ENCODE measurements around the gene ADD1.

ADD1 gene

GRCh38 chr4:2835978-2836377 lies 7.7 kb upstream of the ADD1 start:
- no peak for DNase-seq

DNA sequence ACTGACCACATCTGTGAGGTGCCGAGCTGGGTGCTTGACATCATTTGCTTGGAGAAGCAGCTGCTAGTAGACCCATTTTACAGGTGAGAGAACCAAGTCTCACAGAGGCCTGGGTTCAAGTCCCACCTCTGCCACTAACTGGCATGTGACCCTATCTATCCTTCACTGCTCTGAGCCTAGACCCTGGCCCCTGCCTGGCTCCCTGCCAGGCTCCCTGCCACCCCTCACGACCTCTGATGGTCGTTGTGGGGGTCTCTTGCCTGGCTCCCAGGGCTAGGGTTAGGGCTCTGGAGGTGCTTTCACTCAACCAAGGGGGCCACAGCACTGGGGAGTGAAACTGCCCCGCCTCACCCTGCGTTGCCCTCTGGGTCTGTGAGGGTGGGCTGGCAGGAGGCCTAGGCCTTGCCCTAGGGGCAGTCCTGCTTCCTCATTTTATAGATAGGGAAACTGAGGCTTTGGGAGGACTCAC lies 7.2 kb upstream of the ADD1 start:
- DNase-seq = no peak

DNA sequence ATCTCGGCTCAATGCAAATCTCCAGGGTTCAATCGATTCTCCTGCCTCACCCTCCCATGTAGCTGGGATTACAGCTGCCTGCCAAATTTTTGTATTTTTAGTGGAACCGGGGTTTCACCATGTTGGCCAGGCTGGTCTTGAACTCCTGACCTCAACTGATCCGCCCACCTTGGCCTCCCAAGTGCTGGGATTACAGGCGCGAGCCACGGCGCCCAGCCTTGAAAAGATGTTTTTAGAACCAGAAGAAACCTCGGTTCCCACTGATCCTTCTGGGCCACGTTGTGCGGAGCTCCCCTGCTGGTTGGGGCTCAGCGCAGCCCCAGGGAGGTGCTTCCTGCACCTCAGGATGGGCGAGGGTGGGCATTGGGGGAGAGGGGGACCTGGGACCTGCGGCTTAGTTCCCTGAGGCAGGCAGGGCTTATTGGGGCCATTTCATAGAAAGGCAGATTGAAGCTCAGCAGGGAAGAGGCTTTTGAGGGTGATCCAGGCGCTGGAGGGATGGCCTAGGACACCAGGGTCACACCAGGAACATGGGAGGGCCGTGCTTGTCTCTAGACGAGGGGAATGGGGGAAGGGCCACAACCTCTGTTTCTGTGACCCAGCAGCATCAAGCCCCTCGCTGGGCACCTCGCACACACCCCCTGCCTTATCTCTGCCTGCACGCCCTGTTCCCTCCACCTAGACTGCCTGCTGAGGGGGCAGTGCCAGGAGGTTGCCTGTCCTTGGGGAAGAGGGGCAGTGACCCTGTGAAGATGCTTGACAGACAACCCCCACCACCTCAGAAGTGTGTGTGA lies 6.3 kb upstream of the ADD1 start:
- no peak for DNase-seq

DNA sequence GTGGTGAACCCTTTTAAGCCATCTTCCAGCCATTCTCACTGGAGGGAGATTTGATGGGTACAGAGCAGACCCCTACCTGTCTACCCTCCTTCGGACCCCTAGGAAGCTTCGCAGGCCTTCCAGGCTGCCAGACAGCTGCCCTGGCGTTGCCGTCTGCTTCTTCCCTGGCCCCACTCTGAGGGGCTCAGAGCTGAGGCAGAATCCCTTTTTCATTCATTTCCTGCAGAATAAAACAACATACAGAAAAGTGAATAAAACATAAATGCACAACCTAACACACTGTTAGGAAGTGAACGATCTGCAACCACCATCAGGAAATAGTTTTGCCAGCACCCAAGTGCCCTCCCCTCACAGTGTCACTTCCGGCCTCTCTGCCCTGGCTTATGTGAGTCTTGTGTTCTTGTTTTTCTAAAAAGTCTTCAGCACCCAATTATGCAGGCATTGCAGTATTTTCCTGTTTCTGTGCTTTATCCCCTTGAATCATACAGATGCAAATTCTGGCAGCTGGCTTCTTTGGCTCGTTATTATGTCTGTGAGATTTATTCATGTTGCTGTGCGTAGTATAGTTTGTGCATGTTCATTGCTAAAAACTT lies 5.6 kb upstream of the ADD1 start:
- DNase-seq = peak; percentile 72

DNA sequence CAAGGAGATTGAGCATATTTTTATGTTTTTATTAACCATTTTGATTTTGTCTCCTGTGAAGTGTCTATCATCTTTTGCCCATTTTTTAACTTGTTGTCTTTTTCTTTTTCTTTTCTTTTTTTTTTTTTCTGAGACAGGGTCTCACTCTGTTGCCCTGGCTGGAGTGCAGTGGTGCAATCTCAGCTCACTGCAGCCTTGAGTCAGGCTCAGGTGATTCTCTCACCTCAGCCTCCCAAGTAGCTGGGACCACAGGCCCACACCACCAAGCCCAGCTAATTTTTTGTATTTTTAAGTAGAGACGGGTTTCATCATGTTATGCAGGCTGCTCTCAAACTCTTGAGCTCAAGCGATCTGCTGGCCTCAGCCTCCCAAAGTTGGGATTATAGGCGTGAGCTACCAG lies 4.6 kb upstream of the ADD1 start:
- no peak for DNase-seq

DNA sequence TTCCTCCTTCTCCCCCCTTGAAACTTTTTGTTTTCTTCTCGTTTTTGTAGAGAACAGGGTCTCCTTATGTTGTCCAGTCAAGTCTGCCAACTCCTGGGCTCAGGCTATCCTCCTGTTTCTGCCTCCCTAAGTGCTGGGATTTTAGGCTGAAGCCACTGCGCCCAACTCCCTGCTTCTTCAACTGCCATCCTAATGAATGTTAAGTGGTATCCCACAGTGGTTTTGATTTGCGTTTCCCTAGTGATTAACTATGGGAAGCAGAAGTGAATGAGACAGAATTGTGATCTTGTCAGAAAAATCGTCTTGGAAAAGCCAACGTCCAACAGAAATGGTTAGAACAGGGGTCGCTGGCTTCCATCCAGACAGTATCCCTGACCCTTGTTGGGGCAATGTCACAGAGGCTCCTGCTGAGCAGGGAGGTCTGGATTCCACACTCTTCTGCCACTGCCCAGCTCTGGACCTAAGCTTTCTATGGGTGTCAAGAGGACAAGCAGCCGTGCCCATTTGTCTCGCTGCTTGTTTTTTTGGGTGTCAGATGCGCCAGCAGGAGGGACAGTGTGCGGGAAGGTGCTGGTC lies 869 bp upstream of the ADD1 start:
- DNase-seq = no peak

GRCh38 chr4:2843941-2844584 lies 419 bp downstream of the ADD1 start:
- DNase-seq = no peak

DNA sequence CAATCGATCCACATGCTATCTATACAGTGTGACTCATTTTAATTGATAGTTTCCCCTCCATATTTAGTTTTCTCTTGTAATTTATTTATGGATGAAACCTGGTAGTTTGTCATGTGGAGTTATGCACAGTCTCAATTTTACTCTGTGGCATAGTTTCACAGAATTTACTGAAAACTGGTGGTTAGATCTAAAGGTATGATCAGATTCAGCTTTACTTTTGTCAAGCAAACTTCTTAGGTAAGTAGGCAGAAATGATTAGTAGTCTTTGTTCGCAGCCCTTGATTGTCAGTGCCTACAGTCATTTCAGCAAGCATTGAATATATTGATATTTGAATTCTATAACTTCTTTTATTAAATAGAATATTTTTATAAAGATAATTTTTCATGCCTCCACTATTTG lies 2.5 kb downstream of the ADD1 start:
- peak; percentile 48 for DNase-seq

DNA sequence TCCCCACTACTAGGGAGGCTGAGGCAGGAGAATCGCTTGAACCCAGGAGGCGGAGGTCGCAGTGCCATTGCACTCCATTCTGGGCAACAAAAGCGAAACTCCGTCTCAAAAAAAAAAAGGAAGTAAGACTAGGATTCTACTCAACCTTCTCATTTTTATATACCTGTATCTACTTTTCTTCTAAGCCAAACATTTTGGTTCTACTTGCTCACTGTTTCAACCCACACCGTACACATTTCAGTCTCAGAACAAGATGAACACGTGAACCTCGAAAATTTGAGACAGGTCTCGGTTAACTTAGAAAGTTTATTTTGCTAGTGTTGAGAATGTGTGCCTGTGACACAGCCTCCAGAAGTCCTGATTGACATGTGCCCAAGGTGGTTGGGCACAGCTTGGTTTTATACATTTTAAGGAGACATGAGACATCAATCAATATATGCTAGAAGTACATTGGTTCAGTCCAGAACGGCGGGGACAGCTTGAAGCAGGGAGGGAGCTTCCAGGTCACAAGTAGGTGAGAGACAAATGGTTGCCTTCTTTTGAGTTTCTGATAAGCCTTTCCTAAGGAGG lies 3.7 kb downstream of the ADD1 start:
- DNase-seq = no peak

- no peak for DNase-seq
Measured at GRCh38 chr4:2848449-2848848, 4.8 kb downstream of the ADD1 start.

DNA sequence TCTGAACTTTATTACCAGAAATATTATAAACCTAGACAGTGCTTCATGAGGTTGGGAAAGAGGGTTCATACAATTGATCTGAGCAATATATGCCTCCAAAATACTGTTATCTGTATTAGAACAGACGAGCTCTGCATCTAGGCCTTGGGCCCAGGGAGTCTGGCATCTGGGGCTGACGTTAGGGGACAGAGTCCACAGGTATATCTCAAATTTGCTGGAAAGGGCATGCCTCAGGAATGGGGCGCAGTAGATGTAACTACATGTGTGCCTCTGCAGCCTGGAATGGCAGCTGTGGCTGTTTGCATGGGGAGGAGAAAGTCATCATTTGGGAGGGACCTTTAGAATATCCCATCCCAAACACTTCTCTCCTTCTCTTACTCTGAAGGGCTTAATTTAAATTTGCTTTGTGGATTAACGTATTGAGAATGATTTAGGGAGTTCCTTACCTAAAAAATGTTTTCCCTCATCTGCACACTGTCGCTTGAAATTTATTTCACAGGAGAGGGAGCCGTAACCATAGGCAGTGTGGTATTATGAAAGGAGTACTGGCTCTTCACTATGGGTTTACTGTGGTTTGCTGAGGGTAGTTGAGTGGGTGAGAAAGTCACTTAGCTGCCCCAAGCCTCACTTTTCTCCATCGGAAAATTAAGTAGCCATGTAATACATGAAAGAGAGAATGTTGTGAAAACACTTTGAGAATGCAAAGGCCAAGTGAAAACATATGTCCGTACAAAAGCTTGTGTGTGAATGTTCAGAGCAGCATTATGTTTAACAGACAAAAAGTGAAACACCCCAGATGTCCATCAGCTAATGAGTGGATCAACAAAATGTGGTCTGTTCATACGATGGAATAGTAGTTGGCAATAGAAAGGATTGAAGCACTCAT lies 5.9 kb downstream of the ADD1 start:
- DNase-seq = no peak

GRCh38 chr4:2850966-2851798 lies 7.5 kb downstream of the ADD1 start:
- DNase-seq = no peak

DNA sequence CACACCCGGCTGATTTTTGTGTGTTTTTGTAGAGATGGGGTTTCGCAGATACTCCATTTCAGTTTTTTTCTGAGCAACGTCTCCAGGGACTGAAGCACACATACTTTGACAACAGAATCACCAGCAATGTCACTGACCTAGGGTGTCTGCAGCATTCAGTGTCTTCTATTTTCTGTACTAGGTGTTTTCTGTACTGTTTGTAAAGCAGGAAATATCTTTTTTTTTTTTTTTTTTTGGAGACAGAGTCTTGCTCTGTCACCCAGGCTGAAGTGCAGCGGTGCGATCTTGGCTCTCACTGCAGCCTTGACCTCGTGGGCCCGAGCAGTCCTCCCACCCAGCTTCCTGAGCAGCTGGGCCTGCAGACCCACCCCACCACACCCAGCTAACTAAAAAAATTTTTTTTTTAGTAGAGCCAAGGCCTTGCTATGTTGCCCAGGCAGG lies 8.9 kb downstream of the ADD1 start:
- no peak for DNase-seq

- DNase-seq = no peak
Measured at GRCh38 chr4:2855584-2855983, 11.9 kb downstream of the ADD1 start.

GRCh38 chr4:2856266-2856665 lies 12.6 kb downstream of the ADD1 start:
- DNase-seq = no peak

GRCh38 chr4:2857349-2857927 lies 13.8 kb downstream of the ADD1 start:
- DNase-seq = no peak

- no peak for DNase-seq
Measured at GRCh38 chr4:2858451-2859217, 15.0 kb downstream of the ADD1 start.

- DNase-seq = no peak
Measured at GRCh38 chr4:2859514-2859913, 15.9 kb downstream of the ADD1 start.

- DNase-seq = no peak
Measured at GRCh38 chr4:2860391-2861348, 17.0 kb downstream of the ADD1 start.

All from activated CD4-positive, alpha-beta T cell treated with anti-CD3 and anti-CD28 coated beads, Interleukin-10, Interleukin-2, amounts not matched to agents 100 ng/mL and 50 ng/mL, durations not matched to agents 16 hours and 8 hours (primary cell).